Measurements from ENCODE around the gene RPL3.

The RPL3 gene

DNA sequence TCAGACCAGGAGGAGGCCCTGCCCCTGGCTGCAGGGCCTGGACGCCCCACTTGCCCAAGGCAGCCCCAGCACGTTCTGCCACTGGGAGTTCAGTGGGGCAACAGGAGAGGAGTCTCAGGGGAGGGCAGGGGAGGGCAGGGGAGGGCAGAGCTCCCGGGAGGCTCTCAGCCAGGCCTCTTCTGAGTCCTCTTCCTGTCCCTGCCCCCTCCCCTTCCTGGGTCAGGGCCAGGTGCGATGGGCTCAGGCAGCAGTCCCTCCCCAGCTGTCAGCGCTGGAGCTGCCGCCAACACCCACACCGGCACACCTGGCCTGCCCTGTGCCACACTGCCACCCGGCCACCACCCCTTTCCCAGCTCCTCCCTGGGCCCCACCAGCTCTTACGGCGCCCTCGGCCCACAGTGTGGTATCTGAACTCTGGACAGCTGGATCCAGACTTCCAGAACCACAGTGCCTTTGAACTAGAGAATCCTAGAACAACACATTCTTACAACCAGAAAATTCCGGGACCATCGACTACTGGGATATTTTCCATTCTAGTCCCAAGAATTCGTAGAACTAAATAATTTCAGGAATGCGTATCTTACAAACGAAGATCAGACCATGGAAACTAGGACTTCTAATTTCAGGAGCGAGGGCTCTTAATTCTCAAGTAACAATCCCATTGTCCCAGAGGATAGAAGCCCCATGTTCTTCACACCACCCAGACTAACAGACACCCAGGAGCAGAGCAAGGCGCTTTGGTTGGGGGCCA, 21.8 kb downstream of the RPL3 start:
- DNase-seq: no peak

DNA sequence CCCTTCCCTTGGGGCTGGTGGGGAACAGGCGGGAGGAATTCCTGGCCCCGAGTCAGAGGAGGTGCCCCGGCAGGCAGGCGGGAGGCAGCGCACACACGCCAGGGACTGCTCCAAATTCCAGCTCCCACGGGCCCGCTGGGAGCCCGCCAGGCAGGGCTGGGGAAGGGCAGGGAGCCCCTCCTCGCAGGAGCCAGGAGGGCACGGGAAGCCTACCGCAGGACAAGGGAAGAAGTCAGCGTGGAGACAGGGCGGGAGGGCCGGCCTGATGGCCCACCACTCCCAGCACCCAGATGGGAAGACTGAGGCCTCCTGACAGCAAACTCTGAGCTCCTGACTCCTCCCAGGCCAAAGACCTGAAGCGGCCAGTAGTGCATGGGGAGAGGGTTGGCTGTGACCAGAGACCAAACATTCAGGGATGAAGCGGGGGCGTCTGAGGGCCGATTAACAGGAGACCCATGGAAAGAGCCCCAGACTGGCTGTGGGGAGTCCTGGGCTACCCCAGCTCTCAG, 22.4 kb downstream of the RPL3 start:
- DNase-seq: no peak

DNA sequence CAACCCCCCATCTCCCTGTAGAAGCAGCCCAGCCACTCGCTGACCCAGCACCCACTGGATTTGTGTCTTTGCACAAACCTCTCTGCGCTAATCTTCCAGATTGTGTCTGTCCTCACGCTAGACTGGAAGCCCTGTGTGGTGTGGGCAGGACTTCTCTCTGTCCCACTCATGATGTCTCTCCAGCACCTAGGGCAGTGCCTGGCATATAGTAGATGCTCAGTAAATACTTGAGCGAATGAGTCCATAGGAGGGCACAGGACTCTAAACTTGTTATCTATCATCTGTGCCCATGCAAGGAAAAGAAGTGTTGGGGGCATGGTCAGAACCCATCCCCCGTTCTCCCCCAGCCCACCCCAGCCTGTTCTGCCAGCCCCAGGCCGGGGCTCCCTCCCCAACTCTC, 22.9 kb downstream of the RPL3 start:
- no peak for DNase-seq

DNA sequence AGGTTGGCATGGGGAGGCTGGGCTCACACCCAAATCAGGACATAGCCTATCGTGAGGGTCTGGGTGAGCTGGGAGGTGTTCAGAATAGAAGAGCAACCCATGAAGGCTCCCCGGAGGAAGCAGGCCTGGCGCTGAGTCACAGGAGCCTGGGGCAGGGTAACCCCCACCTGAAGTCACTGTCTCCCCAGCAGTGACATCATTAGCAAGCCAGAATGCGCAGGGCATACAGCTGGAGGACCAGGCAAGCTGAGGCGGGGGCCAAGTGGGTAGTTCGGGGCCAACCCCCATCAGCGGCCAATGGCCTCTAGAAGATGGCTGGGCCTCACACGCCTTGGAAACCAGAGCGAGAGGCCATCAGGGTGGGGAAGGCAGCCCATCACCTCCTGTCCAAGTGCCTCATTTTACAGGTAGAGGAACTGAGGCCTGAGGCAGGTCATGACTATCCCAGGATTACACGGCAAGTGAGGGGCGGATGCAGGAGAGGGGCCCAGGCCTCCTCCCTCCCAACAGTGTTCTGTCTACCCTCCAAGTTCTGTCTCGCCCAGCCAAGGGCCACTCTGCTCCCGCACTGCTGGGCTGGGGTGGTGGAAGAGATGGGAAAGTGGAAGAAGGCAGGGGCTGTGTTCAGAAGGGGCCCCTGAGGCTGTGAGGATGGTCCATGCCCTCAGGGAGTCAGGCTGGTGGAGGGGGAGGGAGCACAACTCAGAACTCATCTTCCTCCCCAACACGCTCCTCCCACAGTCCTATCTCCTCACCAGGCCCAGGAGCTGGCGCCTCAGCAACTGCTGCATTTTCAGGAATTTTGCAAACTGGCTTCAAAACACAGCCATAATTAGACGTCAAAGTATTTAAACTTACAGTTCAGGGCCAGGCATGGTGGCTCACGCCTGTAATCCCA, 24.6 kb downstream of the RPL3 start:
- no peak for DNase-seq

DNA sequence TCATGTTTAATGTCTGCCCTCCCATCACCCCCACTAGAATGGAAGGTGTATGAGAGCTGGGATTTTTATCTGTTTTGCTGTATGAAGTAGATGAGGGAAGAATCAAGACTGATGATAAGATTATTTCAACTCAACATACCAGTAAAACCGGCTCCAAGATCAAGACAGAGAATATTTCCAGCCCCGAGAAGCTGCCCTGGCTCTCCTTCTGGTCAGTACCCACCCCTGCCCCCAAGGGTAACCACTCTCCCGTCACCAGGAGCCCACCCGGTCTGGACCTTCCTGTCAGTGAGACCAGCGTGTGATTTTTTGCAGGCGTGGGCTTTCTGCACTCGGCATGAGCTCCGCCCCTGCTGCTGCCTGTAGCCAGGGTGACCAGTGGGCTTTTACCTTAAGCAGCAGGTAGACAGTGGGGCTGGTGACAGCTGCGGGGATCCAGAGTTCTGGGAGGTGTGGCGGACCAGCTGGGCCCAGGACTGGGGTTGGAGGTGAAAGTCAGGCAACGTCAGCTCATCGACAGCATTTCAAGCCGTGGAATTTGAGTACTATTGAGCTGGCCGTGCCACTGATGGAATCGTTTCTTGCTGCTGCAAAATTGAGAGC, 25.6 kb downstream of the RPL3 start:
- DNase-seq: no peak

DNA sequence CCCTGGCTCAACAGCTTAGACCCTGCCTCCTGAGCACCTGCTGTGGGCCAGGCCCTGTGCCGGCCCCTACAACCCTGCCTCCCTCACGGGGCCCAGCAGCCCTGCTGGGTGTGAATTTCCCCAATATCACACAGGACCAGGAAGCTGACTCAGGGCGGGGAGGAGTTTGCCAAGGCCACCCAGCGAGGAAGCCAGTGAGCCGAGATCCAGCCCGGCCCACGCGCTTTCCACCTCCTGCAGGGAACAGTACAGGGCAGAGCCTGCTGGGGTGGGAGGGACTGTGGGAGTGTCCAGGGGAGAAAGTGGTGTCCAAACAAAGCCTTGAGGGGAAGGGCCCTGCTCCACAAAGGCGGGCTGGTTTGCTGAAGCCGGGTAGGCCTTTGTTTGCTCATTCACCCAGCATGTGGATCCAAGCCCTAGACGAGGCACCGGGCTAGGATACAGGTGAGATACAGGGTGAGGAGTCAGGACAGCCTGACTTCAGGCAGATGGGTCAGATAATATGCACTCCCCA, 26.8 kb downstream of the RPL3 start:
- DNase-seq: no peak

DNA sequence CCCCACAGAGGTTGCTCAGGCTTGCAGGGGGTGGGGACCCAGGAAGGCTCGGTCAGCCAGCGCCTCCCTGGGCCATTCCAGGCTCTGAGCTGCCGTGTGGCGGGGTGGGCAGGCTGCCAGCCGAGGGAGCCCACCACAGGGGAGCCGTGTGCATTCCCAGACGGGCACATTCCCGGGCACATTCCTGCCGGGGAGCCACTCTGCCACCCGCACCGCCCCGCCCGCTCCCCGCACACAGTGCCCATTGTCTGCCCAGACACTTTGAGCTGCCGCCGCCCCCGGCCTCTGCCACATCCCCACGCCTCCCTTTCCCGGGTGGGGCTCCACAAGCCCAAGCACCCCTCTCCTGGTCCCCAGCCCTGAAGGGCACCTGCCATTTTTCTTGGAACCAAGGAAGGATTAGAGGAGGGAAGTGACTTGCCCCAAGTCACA, 27.4 kb downstream of the RPL3 start:
- DNase-seq: no peak

DNA sequence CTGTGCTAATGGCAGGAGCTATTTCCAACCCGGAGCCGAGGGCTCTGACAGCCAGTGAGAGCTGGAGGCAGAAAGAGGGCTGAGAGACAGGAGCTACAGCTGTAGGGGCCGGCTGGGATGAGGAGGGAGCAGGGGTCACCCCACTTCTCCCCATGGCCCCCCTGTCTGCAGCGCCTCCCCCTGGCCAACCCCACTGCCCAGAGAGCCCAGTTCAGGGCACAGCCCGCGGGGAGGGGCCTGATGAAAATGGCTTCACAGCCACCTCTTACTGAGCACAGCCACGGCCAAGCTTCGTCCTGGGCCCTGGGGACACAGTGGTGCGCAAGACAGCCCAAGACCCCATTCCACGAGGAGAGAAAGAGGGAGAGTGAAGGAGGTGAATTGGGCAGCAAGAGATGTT, 27.9 kb downstream of the RPL3 start:
- DNase-seq: no peak

DNA sequence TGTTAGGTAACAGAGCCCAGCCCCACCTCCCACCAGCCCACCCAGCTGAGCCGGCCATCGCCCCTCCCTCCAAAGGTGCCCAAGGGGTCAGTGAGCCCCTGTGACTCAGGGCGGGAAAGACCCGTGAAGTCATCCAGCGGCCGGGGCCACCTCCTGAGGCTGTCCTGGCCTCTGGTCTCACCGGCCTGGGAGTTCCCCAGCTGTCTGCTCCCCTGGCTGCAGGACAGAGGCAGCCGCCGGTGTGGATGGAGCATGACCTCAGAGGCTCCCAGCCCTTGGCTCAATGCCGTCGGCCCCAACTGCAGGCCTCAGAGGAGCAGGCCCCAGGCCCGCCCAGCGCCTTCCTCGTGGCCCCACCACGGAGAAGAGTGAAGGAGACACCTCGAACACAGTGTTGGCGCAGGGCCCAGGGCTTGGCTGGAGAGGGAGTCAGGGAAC, 28.7 kb downstream of the RPL3 start:
- no peak for DNase-seq

DNA sequence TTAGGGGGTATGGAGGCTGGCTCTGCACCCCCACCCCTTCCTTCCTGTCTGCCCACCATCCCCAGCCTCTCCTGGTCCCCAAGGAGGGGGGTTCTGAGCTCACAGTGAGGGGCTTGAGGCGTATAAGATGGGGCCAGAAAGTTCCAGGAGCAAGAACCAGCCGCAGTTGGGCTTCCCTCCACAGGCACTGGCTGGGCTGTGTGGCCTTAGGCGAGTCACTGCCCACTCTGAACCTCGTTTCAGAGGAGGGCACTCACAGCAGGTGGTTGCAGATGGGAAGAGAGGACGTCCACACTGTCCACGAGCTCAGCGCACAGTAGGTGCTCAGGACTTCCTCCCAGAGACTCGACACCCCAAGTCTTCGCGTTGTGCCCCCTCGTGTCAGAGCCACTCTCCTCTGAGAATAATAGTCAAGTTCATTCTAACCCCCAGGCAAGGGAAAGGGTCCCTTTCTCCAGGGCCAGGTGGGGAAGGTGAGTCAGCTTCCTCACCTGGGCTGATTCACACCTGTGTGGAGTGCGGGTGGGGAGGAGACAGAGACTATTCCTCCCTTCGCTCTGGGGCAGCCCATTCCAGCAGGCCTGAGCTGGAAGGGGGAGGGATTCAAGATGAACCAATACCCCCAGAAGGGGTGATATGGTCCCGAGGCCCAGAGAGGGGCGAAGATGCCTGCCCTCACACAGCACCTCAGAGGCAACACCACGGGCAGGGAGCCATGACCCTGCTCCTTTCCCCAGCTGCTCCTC, 29.3 kb downstream of the RPL3 start:
- DNase-seq: no peak

DNA sequence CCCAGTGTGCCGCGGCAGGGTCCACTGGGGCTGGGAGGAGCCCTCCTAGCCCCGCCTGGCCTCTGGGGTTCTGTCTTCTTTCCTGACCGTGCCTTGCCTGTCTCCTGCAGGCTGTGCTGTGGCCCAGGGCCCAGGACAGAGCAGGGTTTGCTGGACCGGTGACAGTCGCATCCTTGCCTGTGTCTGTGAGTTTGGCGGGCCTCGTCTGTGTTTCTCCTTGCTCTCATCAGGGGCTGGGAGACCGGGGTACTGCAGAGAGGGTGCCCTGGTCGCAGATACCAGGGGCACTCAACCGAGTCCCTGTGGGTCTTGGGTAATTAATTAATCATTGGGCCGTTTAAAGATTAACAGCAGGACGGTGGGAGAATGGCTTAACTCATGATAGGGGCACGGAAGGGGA, 29.9 kb downstream of the RPL3 start:
- DNase-seq: no peak

DNA sequence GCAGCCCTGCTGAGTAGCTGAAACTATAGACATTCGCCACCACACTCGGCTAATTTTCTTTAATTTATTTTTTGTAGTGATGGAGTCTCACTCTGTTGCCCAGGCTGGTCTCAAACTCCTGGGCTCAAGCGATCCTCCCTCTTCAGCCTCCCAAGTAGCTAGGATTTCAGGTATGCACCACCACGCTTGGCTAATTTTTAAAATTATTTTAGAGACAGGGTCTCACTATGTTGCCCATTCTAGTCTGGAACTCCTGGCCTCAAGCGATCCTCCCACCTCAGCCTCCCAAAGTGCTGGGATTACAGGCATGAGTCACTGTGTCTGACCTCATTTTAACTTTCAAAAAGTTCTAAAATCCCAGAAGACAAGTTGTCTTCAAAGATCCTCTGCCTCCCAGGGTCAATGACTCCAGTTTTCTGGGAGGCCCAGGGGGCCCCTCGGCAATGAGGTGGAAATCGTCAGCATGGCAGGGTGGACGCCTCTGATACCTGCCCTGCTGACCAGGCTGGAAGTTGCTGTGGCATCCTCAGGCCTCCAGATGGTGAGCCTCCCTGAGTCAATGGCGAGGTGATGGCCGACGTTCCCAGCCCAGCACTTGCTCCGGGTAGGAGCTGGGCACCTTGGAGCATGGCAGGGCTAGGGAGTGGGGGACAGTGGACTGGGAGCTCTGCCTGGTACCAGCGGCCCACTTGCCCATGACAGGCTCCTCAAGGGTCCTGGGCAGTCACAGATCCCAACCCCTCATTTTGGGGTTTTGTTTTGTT, 31.1 kb downstream of the RPL3 start:
- no peak for DNase-seq

DNA sequence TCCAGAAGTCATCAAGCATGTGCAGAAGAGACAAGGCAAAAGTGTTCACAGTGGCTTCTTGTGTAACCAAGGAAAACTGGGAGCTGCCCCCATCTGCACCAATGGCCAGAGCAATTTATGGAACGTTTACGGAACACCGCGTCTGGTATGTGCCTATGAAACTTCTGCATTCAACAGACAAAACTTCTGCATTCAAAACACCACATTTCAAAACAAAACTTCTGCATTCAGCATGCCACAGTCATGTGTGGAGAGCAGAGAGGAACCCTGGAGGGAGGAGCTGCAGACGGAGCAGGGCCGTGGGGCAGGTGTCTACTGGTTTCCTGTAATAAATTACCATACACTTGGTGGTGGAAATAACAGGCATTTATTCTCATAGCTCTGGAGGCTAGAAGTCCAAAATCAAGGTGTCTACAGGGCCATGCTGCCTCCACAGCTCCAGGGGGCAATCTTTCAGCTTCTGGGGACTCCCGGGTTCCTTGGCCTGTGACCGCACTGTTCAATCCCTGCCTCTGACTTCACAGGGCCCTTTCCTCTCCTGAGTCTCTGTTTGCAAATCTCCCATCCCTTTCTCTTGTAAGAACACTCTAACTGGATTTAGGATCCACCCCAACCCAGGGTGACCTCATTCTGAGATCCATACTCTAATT, 32.2 kb downstream of the RPL3 start:
- DNase-seq: no peak

DNA sequence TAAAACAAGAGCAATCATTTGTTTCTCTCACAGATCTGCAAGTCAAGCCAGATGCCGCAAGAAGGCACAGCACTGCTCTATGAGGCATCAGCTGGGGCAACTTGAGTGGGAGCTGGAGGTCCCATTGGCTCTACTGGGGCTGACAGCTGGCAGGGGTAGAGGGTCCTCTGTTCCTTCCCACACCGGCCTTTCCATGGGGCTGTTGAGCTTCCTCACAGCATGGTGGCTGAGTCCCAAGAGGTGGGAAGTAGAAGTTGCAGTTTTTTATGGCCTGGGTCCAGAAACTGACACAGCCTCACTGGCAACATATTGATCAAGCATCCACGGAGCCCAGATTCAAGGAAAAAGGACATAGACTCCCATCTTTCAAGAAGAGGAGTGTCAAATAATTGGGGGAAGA, 34.4 kb downstream of the RPL3 start:
- DNase-seq: no peak

DNA sequence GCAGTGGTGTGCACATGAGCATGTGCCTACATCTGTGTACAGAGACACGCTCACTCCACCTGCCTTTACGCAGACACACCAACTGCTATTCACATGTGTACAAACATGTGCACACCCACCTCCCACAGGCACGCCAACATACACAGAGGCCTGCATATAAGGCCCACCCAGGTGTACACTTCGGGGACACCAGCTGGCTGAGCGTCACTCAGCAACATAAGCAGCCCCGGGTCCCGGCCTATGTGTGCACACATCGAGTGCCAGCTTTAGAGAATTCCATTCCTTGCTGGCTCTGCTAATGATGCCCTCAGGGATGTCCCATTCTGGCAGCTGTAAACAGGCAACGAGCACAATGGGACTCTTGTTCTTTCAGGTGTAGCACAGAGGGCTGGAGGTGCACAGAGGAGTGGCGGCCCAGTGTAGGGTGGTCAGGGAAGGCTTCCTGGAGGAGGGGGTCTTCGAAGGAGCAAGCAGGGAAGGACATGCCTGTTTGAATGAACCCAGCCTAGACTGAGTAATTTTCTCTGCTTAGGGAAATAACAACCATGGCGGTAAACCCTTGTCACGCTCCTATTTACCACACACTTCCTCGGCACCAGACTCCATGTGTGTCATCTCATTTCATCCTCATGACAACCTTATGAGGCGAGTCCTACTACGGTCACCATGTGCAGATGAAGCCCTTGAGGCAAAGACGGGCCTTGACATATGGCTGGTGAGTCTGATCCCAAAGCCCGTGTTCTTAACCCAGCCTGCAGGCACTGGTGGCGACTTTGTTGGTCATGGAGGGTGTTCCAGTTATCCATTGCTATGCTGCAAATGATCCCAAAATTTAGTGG, 35.1 kb downstream of the RPL3 start:
- no peak for DNase-seq

DNA sequence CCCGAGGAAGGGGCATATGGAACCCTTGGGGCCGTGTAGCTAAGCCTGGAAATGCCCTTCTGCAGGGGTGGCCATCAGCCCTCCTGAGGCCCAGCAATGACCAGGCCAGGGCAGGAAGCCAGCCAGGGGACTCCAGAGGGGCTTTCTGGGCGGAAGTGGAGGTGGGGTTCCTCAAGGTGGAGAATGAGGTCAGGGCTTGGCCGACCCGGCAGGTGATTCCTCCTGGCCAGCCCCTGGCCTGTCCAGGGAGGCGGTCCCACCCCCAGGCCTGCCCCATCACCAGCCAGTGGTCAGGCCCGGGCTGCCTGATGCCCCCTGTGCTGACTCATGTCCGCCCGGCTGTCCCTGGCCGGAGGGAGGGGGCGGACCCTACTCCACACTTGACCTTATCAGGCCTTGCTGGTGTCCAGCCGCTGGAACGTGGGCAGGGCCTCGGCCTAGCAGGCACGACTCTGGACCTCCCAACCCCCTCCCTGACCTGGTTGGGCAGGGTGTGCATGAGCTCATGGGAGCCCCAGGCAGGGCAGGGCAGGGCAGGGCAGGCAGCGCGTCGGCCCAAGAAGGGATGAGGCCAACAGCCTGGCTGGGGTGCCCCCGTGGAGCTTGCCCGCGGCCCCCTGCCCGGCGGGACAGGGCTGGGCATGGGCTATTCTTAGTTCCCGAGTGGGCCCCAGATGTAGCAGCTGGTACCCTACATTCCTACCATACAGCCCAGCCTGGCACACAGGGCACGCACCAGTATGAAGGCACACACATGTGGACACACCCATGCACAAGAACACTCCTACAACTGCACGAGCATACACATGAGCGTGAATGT, 35.9 kb downstream of the RPL3 start:
- DNase-seq: no peak

DNA sequence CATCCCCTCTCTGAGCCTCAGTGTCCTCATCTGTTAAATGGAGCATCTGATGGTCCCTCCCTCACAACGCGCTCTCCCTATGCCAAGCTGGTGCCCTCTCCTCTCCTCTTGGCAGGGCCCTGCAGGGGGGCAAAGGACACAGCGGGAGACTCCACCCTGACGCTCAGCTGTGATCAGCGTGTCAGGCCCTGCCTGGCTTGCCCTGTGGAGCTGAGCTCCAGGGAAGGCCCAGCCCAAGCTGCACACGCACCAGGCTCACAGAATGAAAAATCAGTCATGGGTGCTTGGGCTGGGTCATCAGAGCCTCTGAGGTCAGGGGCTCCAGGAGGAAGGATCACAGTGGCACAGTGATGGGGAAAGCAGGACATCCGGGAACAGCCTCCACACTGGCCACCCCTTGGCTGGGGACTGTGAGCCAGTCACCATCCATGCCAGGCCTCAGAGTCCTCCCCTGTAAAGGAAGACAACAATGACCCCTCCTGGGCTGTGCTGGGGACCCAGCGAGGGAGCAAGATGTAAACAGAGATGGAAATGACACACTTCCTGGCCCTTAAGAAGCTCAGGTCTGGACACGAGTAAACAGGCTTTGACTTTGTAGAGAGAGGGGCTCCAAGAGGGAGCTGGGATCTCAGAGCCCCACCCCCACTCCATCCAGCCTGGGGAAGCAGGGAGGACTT, 36.6 kb downstream of the RPL3 start:
- DNase-seq: no peak

DNA sequence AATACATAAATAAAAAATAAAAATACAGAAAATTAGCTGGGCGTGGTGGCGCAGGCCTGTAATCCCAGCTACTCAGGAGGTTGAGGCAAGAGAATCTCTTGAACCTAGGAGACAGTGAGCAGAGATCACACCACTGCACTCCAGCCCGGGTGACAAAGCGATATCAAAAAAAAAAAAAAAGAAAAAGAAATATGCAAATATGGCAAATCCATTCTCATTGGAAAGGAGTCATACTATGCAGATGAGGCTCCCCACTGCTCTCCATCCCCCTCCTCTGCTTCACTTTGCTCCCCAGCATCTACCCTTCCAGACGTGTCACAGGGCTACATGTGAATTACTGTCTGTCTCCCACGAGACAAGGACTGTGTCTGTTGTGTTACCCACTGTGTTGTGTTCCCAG, 38.3 kb downstream of the RPL3 start:
- DNase-seq: no peak

DNA sequence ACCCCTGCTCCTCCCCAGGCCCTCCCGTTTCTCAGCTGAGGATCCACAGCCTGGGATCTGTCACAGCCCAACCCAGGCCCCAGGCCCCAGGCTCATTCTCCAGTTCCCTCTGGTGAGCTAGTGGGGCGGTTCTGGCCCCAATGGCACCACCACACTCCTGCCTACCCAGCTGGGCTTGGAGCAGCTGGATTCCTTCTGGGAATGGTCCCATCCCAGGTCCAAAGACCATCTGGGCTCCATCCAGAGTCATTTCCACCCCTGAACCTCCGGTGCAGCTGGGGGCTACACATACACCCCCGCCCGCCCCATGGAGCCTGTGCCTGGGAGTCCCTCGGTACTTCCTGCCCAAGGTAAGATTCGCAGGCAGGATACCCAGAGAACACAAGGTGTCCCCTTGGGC, 39.2 kb downstream of the RPL3 start:
- no peak for DNase-seq

All from CD4-positive, alpha-beta T cell treated with Interleukin-12 subunit alpha and Interleukin-12 subunit beta, for 1 hour (primary cell).